ENCODE measurements around the gene LSAMP. TPM values are rescaled to one million over a fixed set of nuclear protein-coding genes. Genes with fewer than 3 reads are reported as not detected.

Gene LSAMP
- polyA plus RNA-seq, 3 donors = not detected

DNA sequence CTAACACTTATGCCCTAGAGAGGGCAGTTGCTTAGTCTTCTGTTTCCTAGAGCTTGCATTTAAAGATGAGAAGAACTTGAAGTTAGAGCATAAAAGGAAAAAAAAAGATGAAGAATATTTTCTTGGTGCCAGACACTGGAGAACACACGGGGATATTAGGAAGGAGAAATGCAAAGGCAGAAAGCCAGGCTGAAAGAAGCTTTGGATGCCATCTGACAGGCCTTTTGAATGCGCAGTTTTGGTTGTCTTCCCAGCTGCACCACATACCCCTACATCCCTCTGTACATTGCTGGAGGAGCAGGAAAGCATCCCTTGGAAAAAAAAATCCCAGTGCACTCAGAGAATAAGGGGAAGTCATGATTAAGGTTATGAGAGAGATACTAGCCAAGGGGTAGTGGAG, 443.1 kb downstream of the LSAMP start:
- DNase-seq = no peak
- H3K4me2 ChIP-seq (replicated peaks; ENCODE audit: extremely low read depth, low read length, poor library complexity, severe bottlenecking) = no peak overlapping the region
- no peak overlapping the region for H3K27ac ChIP-seq (ENCODE audit: low read depth in 1 of 2, low read length in 2 of 2)
- no peak overlapping the region for H3K4me3 Mint-ChIP-seq
- no peaks in the 10 kb centered on the region for H3K4me1 ChIP-seq (ENCODE audit: control insufficient read depth in 1 of 2, insufficient read depth in 2 of 2, low read length in 2 of 2)
- intact Hi-C loops (cut with micrococcal nuclease) = no loop called here
- H3K27me3 ChIP-seq (ENCODE audit: control insufficient read depth in 2 of 2, insufficient read depth in 2 of 2, low read length in 2 of 2) = no peaks in the 10 kb centered on the region
- no peak overlapping the region for H3K9ac ChIP-seq (ENCODE audit: insufficient read depth, low read length, poor library complexity, severe bottlenecking)
- no peaks in the 10 kb centered on the region for H3K4me1 Mint-ChIP-seq
- peaks cover 0 to 4% (median 3%) of the 10 kb centered on the region in 3 donors for H3K27me3 Mint-ChIP-seq (ENCODE audit: low read depth in 3 of 3)
- TF ChIP-seq, protein P1, sequence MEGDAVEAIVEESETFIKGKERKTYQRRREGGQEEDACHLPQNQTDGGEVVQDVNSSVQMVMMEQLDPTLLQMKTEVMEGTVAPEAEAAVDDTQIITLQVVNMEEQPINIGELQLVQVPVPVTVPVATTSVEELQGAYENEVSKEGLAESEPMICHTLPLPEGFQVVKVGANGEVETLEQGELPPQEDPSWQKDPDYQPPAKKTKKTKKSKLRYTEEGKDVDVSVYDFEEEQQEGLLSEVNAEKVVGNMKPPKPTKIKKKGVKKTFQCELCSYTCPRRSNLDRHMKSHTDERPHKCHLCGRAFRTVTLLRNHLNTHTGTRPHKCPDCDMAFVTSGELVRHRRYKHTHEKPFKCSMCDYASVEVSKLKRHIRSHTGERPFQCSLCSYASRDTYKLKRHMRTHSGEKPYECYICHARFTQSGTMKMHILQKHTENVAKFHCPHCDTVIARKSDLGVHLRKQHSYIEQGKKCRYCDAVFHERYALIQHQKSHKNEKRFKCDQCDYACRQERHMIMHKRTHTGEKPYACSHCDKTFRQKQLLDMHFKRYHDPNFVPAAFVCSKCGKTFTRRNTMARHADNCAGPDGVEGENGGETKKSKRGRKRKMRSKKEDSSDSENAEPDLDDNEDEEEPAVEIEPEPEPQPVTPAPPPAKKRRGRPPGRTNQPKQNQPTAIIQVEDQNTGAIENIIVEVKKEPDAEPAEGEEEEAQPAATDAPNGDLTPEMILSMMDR (IDR thresholded peaks at IDR 0.05) = no peak
- no peaks in the 10 kb centered on the region for H3K36me3 ChIP-seq (replicated peaks in 1 of 2; ENCODE audit: control insufficient read depth in 1 of 2, insufficient read depth in 2 of 2, low read length in 2 of 2)
- no peak overlapping the region for H2AFZ ChIP-seq (ENCODE audit: insufficient read depth, low read depth, low read length, poor library complexity, severe bottlenecking)
- H3K36me3 Mint-ChIP-seq = no peaks in the 10 kb centered on the region
- H3K9me3 Mint-ChIP-seq = peaks cover 0 to 3% (median 0%) of the 10 kb centered on the region in 7 donors
- H3K4me3 ChIP-seq (replicated peaks in 1 of 3; ENCODE audit: low read depth in 2 of 3, low read length in 3 of 3) = no peak overlapping the region
- H3K9me3 ChIP-seq (replicated peaks in 1 of 2; ENCODE audit: control insufficient read depth in 1 of 2, insufficient read depth in 1 of 2, low read length in 2 of 2) = no peaks in the 10 kb centered on the region
- H4K20me1 ChIP-seq (ENCODE audit: insufficient read depth, low read length) = no peaks in the 10 kb centered on the region
- H3K79me2 ChIP-seq (ENCODE audit: insufficient read depth, low read length) = no peaks in the 10 kb centered on the region
- 100% methylated on average over 1 of the region's 2 CpGs for WGBS (ENCODE audit: insufficient coverage)
- no peak overlapping the region for H3K27ac Mint-ChIP-seq

DNA sequence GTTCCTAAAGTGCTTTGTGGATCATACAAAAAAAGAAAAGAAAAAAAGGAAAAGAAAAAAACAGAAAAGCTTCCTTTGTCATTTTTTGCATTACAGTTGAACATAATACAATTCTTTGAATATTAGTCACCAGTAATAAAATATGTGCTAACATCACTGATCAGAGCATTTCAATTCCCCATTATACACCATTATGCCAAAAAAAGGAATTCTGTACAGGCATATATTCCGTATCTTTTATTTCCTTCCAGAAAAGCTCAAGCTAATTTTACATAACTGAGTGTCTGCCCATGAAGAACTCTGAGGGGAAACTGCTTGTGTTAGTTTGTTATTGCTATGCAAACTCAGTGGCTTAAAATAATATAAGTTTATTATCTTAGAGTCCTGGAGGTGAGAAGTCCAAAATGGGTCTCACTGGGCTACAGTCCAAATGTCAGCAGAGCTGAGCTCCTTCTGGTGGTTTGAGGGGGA, 444.1 kb downstream of the LSAMP start:
- Histone ChIP-seq H3K36me3 (replicated peaks in 1 of 2; ENCODE audit: control insufficient read depth in 1 of 2, insufficient read depth in 2 of 2, low read length in 2 of 2) (no peaks in the 10 kb centered on the region), H2AFZ (ENCODE audit: insufficient read depth, low read depth, low read length, poor library complexity, severe bottlenecking) (no peak overlapping the region), H3K9me3 (replicated peaks in 1 of 2; ENCODE audit: control insufficient read depth in 1 of 2, insufficient read depth in 1 of 2, low read length in 2 of 2) (no peaks in the 10 kb centered on the region), H3K4me2 (replicated peaks; ENCODE audit: extremely low read depth, low read length, poor library complexity, severe bottlenecking) (no peak overlapping the region), H4K20me1 (ENCODE audit: insufficient read depth, low read length) (no peaks in the 10 kb centered on the region), H3K4me3 (replicated peaks in 1 of 3; ENCODE audit: low read depth in 2 of 3, low read length in 3 of 3) (no peak overlapping the region), H3K4me1 (ENCODE audit: control insufficient read depth in 1 of 2, insufficient read depth in 2 of 2, low read length in 2 of 2) (no peaks in the 10 kb centered on the region), H3K9ac (ENCODE audit: insufficient read depth, low read length, poor library complexity, severe bottlenecking) (no peak overlapping the region), H3K79me2 (ENCODE audit: insufficient read depth, low read length) (no peaks in the 10 kb centered on the region), H3K27me3 (ENCODE audit: control insufficient read depth in 2 of 2, insufficient read depth in 2 of 2, low read length in 2 of 2) (no peaks in the 10 kb centered on the region), H3K27ac (ENCODE audit: low read depth in 1 of 2, low read length in 2 of 2) (no peak overlapping the region)
- Mint-ChIP-seq H3K27ac (no peak overlapping the region), H3K36me3 (no peaks in the 10 kb centered on the region), H3K4me3 (no peak overlapping the region), H3K9me3 (peaks cover 0 to 3% (median 0%) of the 10 kb centered on the region in 7 donors), H3K4me1 (no peaks in the 10 kb centered on the region), H3K27me3 (ENCODE audit: low read depth in 3 of 3) (peaks cover 0 to 4% (median 1%) of the 10 kb centered on the region in 3 donors)
- TF ChIP-seq, protein P1 (IDR thresholded peaks at IDR 0.05) = no peak
- DNase-seq = no peak
- intact Hi-C loops (cut with micrococcal nuclease) = no loop called here
- no CpG with 5 or more reads among the region's 1 CpG for WGBS (ENCODE audit: insufficient coverage)
